Measurements from ENCODE around the gene TRABD2B. TPM values are rescaled to one million over a fixed set of nuclear protein-coding genes. Genes with fewer than 3 reads are reported as not detected.

Gene TRABD2B
- total and polyA plus RNA-seq, 2 of the 4 experiments (the other 2 are of a cell fraction) = not detected

DNA sequence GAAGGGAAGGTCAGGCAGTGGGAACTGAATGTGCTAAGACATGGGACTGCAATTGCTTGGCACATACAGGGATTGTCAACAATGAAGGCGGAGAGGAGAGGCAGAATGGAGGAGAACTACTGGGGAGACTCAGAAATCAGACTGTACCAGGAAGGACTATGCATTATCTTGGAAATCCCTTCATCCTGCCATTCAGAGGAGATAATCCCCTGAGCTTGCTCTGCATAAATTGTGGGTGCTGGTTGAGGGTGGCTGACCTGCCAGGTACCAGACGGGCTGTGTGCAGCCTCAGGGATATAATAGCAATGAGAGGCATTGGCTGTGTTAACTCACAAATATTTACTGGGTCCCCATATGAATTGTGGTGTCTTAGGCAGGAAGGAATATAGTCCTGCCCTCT, 5.0 kb upstream of the TRABD2B start:
- dilution Hi-C loops (cut with HindIII; ENCODE audit: low sequenced_read_pairs, unreplicated experiment) = no loop called here
- no peak for ATAC-seq (ENCODE audit: low read depth)
- no peak overlapping the region for H4K8ac ChIP-seq (ENCODE audit: low read depth in 2 of 2, low read length in 2 of 2)
- TF ChIP-seq SMC3 (IDR thresholded peaks at IDR 0.05; ENCODE audit: low read depth, low read length) = no peak
- no peak for TF ChIP-seq NFE2L2 (IDR thresholded peaks at IDR 0.05; ENCODE audit: low read depth, low read length)
- TF ChIP-seq RAD21 (IDR thresholded peaks at IDR 0.05; ENCODE audit: low read length) = no peak
- TF ChIP-seq, protein P1, sequence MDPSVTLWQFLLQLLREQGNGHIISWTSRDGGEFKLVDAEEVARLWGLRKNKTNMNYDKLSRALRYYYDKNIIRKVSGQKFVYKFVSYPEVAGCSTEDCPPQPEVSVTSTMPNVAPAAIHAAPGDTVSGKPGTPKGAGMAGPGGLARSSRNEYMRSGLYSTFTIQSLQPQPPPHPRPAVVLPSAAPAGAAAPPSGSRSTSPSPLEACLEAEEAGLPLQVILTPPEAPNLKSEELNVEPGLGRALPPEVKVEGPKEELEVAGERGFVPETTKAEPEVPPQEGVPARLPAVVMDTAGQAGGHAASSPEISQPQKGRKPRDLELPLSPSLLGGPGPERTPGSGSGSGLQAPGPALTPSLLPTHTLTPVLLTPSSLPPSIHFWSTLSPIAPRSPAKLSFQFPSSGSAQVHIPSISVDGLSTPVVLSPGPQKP (IDR thresholded peaks at IDR 0.05; ENCODE audit: borderline replicate concordance, low read depth, low read length) = no peak
- TF ChIP-seq BHLHE40 (IDR thresholded peaks at IDR 0.05; ENCODE audit: low read depth, low read length) = no peak
- no peak for TF ChIP-seq RCOR1 (IDR thresholded peaks at IDR 0.05; ENCODE audit: insufficient replicate concordance, low read length)
- no peak for TF ChIP-seq FOS (IDR thresholded peaks at IDR 0.05; ENCODE audit: low read depth, low read length)
- TF ChIP-seq, protein P2, sequence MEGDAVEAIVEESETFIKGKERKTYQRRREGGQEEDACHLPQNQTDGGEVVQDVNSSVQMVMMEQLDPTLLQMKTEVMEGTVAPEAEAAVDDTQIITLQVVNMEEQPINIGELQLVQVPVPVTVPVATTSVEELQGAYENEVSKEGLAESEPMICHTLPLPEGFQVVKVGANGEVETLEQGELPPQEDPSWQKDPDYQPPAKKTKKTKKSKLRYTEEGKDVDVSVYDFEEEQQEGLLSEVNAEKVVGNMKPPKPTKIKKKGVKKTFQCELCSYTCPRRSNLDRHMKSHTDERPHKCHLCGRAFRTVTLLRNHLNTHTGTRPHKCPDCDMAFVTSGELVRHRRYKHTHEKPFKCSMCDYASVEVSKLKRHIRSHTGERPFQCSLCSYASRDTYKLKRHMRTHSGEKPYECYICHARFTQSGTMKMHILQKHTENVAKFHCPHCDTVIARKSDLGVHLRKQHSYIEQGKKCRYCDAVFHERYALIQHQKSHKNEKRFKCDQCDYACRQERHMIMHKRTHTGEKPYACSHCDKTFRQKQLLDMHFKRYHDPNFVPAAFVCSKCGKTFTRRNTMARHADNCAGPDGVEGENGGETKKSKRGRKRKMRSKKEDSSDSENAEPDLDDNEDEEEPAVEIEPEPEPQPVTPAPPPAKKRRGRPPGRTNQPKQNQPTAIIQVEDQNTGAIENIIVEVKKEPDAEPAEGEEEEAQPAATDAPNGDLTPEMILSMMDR (conservative IDR thresholded peaks at IDR 0.05; ENCODE audit: low read depth, low read length) = no peak
- no peak for TF ChIP-seq RFX5 (IDR thresholded peaks at IDR 0.05; ENCODE audit: low read depth, low read length)
- no peak for TF ChIP-seq MAZ (IDR thresholded peaks at IDR 0.05; ENCODE audit: borderline replicate concordance, low read depth, low read length)
- no peak for TF ChIP-seq POLR2A (IDR thresholded peaks at IDR 0.05; ENCODE audit: low read depth, low read length)
- TF ChIP-seq, protein P3, sequence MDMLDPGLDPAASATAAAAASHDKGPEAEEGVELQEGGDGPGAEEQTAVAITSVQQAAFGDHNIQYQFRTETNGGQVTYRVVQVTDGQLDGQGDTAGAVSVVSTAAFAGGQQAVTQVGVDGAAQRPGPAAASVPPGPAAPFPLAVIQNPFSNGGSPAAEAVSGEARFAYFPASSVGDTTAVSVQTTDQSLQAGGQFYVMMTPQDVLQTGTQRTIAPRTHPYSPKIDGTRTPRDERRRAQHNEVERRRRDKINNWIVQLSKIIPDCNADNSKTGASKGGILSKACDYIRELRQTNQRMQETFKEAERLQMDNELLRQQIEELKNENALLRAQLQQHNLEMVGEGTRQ (IDR thresholded peaks at IDR 0.05; ENCODE audit: low read depth, low read length) = no peak
- no peak for TF ChIP-seq MAFK (IDR thresholded peaks at IDR 0.05; ENCODE audit: low read depth, low read length)
- TF ChIP-seq CHD1 (IDR thresholded peaks at IDR 0.05; ENCODE audit: low read depth, low read length) = no peak
- no peak for TF ChIP-seq MXI1 (IDR thresholded peaks at IDR 0.05; ENCODE audit: borderline replicate concordance, low read depth, low read length)
- no peak for TF ChIP-seq CEBPB (IDR thresholded peaks at IDR 0.05; ENCODE audit: low read depth, low read length)
- no peak overlapping the region for H2BK15ac ChIP-seq (ENCODE audit: low read depth, low read length)
- no peaks in the 10 kb centered on the region for H3K4me1 ChIP-seq (ENCODE audit: control insufficient read depth, insufficient read depth, low read length)
- no peak overlapping the region for H3K4me2 ChIP-seq (ENCODE audit: low read depth, low read length)
- intact Hi-C loops (cut with micrococcal nuclease) = no loop called here
- no peak overlapping the region for H3K14ac ChIP-seq (replicated peaks; ENCODE audit: low read depth, low read length)
- H3K4me3 ChIP-seq (ENCODE audit: insufficient read depth, low read depth, low read length) = no peak overlapping the region
- H3K27me3 ChIP-seq (ENCODE audit: control insufficient read depth, insufficient read depth, low read length) = peaks cover 12% of the 10 kb centered on the region
- no peak overlapping the region for H4K5ac ChIP-seq (ENCODE audit: low read depth, low read length)
- H3K9me3 ChIP-seq (ENCODE audit: control insufficient read depth, insufficient read depth, low read length) = no peaks in the 10 kb centered on the region
- no CpG with 5 or more reads among the region's 2 CpGs for WGBS, 2 experiments (ENCODE audit: extremely low coverage in 2 of 2, insufficient read length in 1 of 2)
- no peak overlapping the region for H2BK120ac ChIP-seq (ENCODE audit: low read depth, low read length)
- H3K79me1 ChIP-seq (ENCODE audit: low read depth in 1 of 2, low read length in 2 of 2) = no peaks in the 10 kb centered on the region
- in situ Hi-C loops (cut with MboI; ENCODE audit: low sequenced_read_pairs) = no loop called here
- no peak overlapping the region for H3K9ac ChIP-seq (ENCODE audit: low read depth, low read length)
- no TSS peak for BruUV-seq (replicated peaks)
- no peak for DNase-seq
- H3K27ac ChIP-seq (ENCODE audit: insufficient read depth, low read length) = no peak overlapping the region
- H3K36me3 ChIP-seq (ENCODE audit: control insufficient read depth, insufficient read depth, low read length) = no peaks in the 10 kb centered on the region
- ChIA-PET CTCF (no interaction called here), POLR2A (ENCODE audit: unreplicated experiment) (no interaction called here)
- no peak overlapping the region for H3K23ac ChIP-seq (ENCODE audit: low read depth, low read length)
- H3K4ac ChIP-seq (ENCODE audit: low read depth, low read length) = no peak overlapping the region
- no peak overlapping the region for H2BK5ac ChIP-seq (ENCODE audit: low read depth, low read length, poor library complexity, severe bottlenecking)
- no peak overlapping the region for H2AK5ac ChIP-seq (ENCODE audit: low read depth, low read length)
- no peaks in the 10 kb centered on the region for H3K9me1 ChIP-seq (ENCODE audit: insufficient read depth, low read length)
- no peak overlapping the region for H2AFZ ChIP-seq (replicated peaks; ENCODE audit: low read length, poor library complexity)
- H2AK9ac ChIP-seq (replicated peaks; ENCODE audit: low read depth, low read length, poor library complexity) = no peak overlapping the region
- no peaks in the 10 kb centered on the region for H4K20me1 ChIP-seq (ENCODE audit: insufficient read depth, low read length)
- no peak overlapping the region for H3K18ac ChIP-seq (ENCODE audit: low read depth, low read length)
- H3K56ac ChIP-seq (ENCODE audit: extremely low read depth, insufficient read depth, low read length) = no peak overlapping the region
- no peak overlapping the region for H2BK20ac ChIP-seq (ENCODE audit: low read depth, low read length)
- H4K91ac ChIP-seq (ENCODE audit: insufficient read depth, low read depth, low read length) = no peak overlapping the region
